ENCODE measurements around the gene MDN1. TPM values are rescaled to one million over a fixed set of nuclear protein-coding genes. Genes with fewer than 3 reads are reported as not detected.
"Not testable (repeated sequence)": the region's sequence is repeated elsewhere in the genome, so short reads cannot be mapped to it uniquely, and the experiment has no call there.

MDN1 gene
- total RNA-seq, 2 donors from 2014 or later = 85.4 to 145 TPM

DNA sequence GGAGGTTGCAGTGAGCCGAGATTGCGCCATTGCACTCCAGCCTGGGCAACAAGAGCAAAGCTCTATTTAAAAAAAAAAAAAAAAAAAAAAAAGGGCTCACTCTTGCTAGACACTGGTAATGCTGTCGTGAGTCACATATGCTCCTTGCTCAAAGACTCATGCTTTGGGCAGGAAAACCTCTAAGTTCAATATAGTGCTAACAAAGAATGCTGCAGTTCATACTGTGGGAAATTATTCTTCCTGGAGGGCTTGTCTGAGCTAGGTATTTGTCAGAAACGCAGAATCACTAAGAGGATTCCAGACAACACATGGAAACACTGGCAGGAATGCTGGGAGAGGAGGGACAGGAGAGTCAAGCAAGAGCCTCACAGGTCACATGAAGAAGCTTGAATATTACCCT, 178.8 kb downstream of the MDN1 start:
- Histone ChIP-seq H3K27me3 (ENCODE audit: control insufficient read depth, insufficient read depth, low read length, poor library complexity, severe bottlenecking) (no peaks in the 10 kb centered on the region), H3K4me3 (ENCODE audit: low read length) (no peak overlapping the region), H3K9ac (ENCODE audit: extremely low read depth, low read length, poor library complexity, severe bottlenecking) (no peak overlapping the region), H3K9me3 (ENCODE audit: control insufficient read depth, low read length) (no peaks in the 10 kb centered on the region), H3K36me3 (ENCODE audit: control insufficient read depth, insufficient read depth, low read length) (peaks cover 56% of the 10 kb centered on the region), H3K27ac (ENCODE audit: low read depth, low read length) (no peak overlapping the region), H3K4me1 (ENCODE audit: control insufficient read depth, insufficient read depth, low read length) (no peaks in the 10 kb centered on the region)
- H3K4me1 Mint-ChIP-seq = peaks cover 10% of the 10 kb centered on the region
- H3K9me3 Mint-ChIP-seq = no peaks in the 10 kb centered on the region
- no peak overlapping the region for H3K27ac Mint-ChIP-seq
- TF ChIP-seq, protein P1, sequence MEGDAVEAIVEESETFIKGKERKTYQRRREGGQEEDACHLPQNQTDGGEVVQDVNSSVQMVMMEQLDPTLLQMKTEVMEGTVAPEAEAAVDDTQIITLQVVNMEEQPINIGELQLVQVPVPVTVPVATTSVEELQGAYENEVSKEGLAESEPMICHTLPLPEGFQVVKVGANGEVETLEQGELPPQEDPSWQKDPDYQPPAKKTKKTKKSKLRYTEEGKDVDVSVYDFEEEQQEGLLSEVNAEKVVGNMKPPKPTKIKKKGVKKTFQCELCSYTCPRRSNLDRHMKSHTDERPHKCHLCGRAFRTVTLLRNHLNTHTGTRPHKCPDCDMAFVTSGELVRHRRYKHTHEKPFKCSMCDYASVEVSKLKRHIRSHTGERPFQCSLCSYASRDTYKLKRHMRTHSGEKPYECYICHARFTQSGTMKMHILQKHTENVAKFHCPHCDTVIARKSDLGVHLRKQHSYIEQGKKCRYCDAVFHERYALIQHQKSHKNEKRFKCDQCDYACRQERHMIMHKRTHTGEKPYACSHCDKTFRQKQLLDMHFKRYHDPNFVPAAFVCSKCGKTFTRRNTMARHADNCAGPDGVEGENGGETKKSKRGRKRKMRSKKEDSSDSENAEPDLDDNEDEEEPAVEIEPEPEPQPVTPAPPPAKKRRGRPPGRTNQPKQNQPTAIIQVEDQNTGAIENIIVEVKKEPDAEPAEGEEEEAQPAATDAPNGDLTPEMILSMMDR (conservative IDR thresholded peaks at IDR 0.05) = no peak
- 92 to 99% methylated on average over 4 of the region's 4 CpGs for WGBS, 2 experiments (ENCODE audit: insufficient coverage in 1 of 2, insufficient read length in 1 of 2)
- H3K36me3 Mint-ChIP-seq (ENCODE audit: low read depth) = peaks cover 62% of the 10 kb centered on the region
- no peak overlapping the region for H3K4me3 Mint-ChIP-seq
- no peak for DNase-seq
- H3K27me3 Mint-ChIP-seq (ENCODE audit: insufficient read depth) = no peaks in the 10 kb centered on the region

DNA sequence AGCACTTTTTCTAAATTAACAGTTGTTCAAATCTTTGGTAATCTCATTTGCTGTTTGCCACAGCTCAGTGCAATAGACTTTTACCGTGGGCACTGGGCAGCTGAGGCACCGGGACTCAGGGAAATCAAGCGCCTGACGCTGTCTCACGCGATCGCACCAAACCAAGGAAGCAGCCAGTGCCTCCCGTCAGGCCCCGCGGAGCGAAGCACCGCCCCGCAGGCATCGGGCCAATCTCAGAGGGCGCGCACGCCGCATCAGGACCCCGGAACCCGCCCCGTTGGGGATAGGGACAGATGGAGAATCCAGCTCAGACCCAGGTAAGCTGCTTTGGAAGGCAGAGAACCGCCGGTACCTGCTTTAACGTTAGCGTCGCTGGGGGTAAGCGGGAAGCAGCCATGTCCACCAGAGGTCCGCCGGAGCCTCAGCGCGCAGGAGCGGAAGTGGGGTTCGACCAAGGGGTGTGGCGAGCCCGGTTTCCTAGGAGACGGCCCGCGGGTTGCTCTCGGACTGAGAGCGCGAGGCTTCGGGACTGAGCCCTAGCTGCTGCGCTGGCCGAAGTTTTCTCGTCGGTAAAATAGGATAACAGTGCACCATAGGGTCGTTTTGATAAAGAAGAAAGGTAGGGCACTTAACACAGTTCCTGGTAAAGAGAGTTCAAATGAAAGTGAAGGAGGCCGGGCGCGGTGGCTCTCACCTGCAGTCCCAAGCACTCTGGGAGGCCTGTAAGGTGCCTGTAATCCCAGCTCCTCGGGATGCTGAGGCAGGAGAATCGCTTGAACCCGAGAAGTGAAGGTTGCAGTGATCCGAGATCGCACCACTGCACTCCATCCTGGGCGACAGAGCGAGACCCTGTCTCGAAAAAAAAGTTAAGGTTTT, 181.0 kb downstream of the MDN1 start, which contains the start of gene LYRM2:
LYRM2 (minus strand) TSS at position 428 of the 876 bp plus-strand sequence; CDS start at position 397, 31 bp downstream.
- H3K9me3 ChIP-seq (ENCODE audit: control insufficient read depth, low read length) = no peaks in the 10 kb centered on the region
- peak; percentile 97 for DNase-seq
- WGBS, 2 experiments (ENCODE audit: insufficient coverage in 1 of 2, insufficient read length in 1 of 2) = 1 to 4% methylated on average over 24 to 58 of the region's 58 CpGs
- peaks cover 10% of the 10 kb centered on the region for H3K4me1 Mint-ChIP-seq
- no peaks in the 10 kb centered on the region for H3K27me3 ChIP-seq (ENCODE audit: control insufficient read depth, insufficient read depth, low read length, poor library complexity, severe bottlenecking)
- H3K27me3 Mint-ChIP-seq (ENCODE audit: insufficient read depth) = no peaks in the 10 kb centered on the region
- TF ChIP-seq, protein P1 (conservative IDR thresholded peaks at IDR 0.05) = no peak
- H3K9me3 Mint-ChIP-seq = no peaks in the 10 kb centered on the region
- peak within 1 kb of the TSS; percentile 88 for H3K27ac Mint-ChIP-seq
- H3K4me3 ChIP-seq (ENCODE audit: low read length) = peak within 1 kb of the TSS; percentile 92
- peaks cover 43% of the 10 kb centered on the region for H3K36me3 ChIP-seq (ENCODE audit: control insufficient read depth, insufficient read depth, low read length)
- peak within 1 kb of the TSS; percentile 54 for H3K9ac ChIP-seq (ENCODE audit: extremely low read depth, low read length, poor library complexity, severe bottlenecking)
- H3K4me1 ChIP-seq (ENCODE audit: control insufficient read depth, insufficient read depth, low read length) = no peaks in the 10 kb centered on the region
- peak within 1 kb of the TSS; percentile 61 for H3K27ac ChIP-seq (ENCODE audit: low read depth, low read length)
- peak within 1 kb of the TSS; percentile 92 for H3K4me3 Mint-ChIP-seq
- peaks cover 52% of the 10 kb centered on the region for H3K36me3 Mint-ChIP-seq (ENCODE audit: low read depth)

DNA sequence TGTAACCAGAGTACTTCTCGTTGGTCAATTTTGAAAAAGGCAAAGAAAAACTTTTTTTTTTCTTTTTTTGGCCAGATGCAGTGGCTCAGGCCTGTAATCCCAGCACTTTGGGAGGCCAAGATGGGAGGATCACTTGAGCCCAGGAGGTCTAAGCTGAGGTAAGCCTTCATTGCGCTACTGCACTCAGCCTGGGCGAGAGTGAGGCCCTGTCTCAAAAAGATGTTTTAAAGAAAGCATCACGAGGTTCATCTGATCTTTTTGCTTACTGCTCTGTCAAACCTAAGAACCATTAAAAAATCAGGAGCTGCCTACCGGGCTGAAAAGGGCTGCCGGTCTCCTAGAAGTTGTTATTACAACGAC, 181.7 kb downstream of the MDN1 start:
- Histone ChIP-seq H3K9me3 (ENCODE audit: control insufficient read depth, low read length) (no peaks in the 10 kb centered on the region), H3K9ac (ENCODE audit: extremely low read depth, low read length, poor library complexity, severe bottlenecking) (peak overlapping the region; percentile 54), H3K4me1 (ENCODE audit: control insufficient read depth, insufficient read depth, low read length) (no peaks in the 10 kb centered on the region), H3K36me3 (ENCODE audit: control insufficient read depth, insufficient read depth, low read length) (peaks cover 41% of the 10 kb centered on the region), H3K4me3 (ENCODE audit: low read length) (peak overlapping the region; percentile 92), H3K27ac (ENCODE audit: low read depth, low read length) (peak overlapping the region; percentile 61), H3K27me3 (ENCODE audit: control insufficient read depth, insufficient read depth, low read length, poor library complexity, severe bottlenecking) (no peaks in the 10 kb centered on the region)
- Mint-ChIP-seq H3K27me3 (ENCODE audit: insufficient read depth) (no peaks in the 10 kb centered on the region), H3K36me3 (ENCODE audit: low read depth) (peaks cover 48% of the 10 kb centered on the region), H3K9me3 (no peaks in the 10 kb centered on the region), H3K4me3 (peak overlapping the region; percentile 92), H3K27ac (peak overlapping the region; percentile 88), H3K4me1 (peaks cover 10% of the 10 kb centered on the region)
- DNase-seq = no peak
- 27 to 34% methylated on average over 6 to 7 of the region's 7 CpGs for WGBS, 2 experiments (ENCODE audit: insufficient coverage in 1 of 2, insufficient read length in 1 of 2)
- TF ChIP-seq, protein P1 (conservative IDR thresholded peaks at IDR 0.05) = no peak

DNA sequence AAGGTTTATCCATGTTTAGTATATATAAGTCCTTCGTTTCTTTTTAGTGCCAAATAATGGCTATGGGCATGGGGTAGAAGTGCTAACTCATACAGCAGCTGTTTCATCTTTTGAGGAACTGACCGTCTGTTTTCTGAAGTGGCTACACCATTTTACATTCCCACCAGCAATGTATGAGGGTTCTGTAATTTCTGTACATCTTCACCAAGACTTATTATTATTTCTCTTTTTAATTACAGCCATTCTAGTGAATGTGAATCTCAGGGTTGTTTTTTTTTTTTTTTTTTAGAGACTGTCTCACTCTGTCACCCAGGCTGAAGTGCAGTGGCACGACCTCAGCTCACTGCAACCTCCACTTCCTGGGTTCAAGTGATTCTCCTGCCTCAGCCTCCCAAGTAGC, 183.2 kb downstream of the MDN1 start:
- peaks cover 37% of the 10 kb centered on the region for H3K36me3 Mint-ChIP-seq (ENCODE audit: low read depth)
- 94 to 100% methylated on average over 1 to 3 of the region's 3 CpGs for WGBS, 2 experiments (ENCODE audit: insufficient coverage in 1 of 2, insufficient read length in 1 of 2)

More for the DNA sequence above, 183.2 kb downstream of the MDN1 start:
- not testable (repeated sequence) for H3K4me1 ChIP-seq (ENCODE audit: control insufficient read depth, insufficient read depth, low read length); H3K27me3 Mint-ChIP-seq (ENCODE audit: insufficient read depth); H3K4me3 ChIP-seq (ENCODE audit: low read length); H3K9me3 ChIP-seq (ENCODE audit: control insufficient read depth, low read length); H3K27ac Mint-ChIP-seq; H3K9ac ChIP-seq (ENCODE audit: extremely low read depth, low read length, poor library complexity, severe bottlenecking); H3K27me3 ChIP-seq (ENCODE audit: control insufficient read depth, insufficient read depth, low read length, poor library complexity, severe bottlenecking); H3K27ac ChIP-seq (ENCODE audit: low read depth, low read length); H3K4me3 Mint-ChIP-seq; H3K9me3 Mint-ChIP-seq; DNase-seq; H3K4me1 Mint-ChIP-seq
- H3K36me3 ChIP-seq (ENCODE audit: control insufficient read depth, insufficient read depth, low read length) = peaks cover 44% of the 10 kb centered on the region
